Endothelial cell of umbilical vein (primary cell): ENCODE measurements around the gene HRK.

Experiments
- CTCF ChIP-seq, 2 donors: IDR thresholded peaks; 1 replicate in 1 of 2; 2 replicates in 1 of 2; pipeline ENCODE4 v1.5.1; 2011; ENCODE audit warnings: low read length in 2 of 2, mild to moderate bottlenecking in 2 of 2, moderate library complexity in 2 of 2, control low read depth in 1 of 2, inconsistent platforms in 1 of 2, low read depth in 1 of 2; ENCODE audit not compliant: insufficient read depth in 1 of 2; ENCODE audit errors: extremely low read depth in 1 of 2
- EZH2 ChIP-seq: IDR thresholded peaks from 2 replicates; pipeline ENCODE4 v1.6.1; 2012; ENCODE audit warnings: borderline replicate concordance, low read depth, mild to moderate bottlenecking, moderate library complexity, low read length, inconsistent platforms; ENCODE audit not compliant: severe bottlenecking
- POLR2A ChIP-seq: IDR thresholded peaks from 2 replicates; pipeline ENCODE4 v1.6.1; 2012; ENCODE audit warnings: low read depth, mild to moderate bottlenecking, control low read depth, low read length
- POLR2AphosphoS5 ChIP-seq: IDR thresholded peaks from 2 replicates; pipeline ENCODE4 v1.6.1; 2012; ENCODE audit warnings: low read depth, mild to moderate bottlenecking, control low read depth, low read length, moderate library complexity; ENCODE audit not compliant: insufficient read depth

- TF ChIP-seq CTCF (IDR thresholded peaks at IDR 0.05; ENCODE audit: extremely low read depth in 1 of 2, insufficient read depth in 1 of 2, low read depth in 1 of 2, low read length in 2 of 2) (no peak), EZH2 (no peak), POLR2A (no peak), POLR2AphosphoS5 (no peak)
These were observed 32.0 kb downstream of the HRK start for GRCh38 chr12:116849216-116849615.
